Measurements from ENCODE around the gene TCTN3.

DNA sequence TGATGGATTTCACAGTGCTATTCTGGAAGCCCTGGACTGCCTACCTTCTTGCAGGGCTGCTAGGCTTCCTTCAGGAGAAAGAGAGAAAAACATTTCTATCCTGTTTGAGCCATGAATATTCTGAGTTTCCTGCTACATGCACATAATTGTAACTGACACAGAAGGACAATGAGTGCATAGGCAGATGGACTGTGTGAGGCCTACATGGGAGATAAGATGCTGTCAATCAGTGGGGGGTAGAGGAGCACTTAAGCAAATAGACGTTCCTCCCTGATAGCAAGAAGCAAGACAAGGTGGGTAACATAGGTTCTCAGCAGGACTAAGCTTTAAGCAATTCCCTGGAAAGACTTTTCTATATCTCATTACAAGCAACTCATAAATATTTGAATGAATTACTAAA lies 48.8 kb downstream of the TCTN3 start:
- TF ChIP-seq CSDC2 (CRISPR knock-in tag; IDR thresholded peaks at IDR 0.05) (no peak), TOX (CRISPR knock-in tag; IDR thresholded peaks at IDR 0.05; ENCODE audit: borderline replicate concordance) (no peak), RARB (CRISPR knock-in tag; IDR thresholded peaks at IDR 0.05) (no peak), SNAI2 (CRISPR knock-in tag; IDR thresholded peaks at IDR 0.05) (no peak)
- TF ChIP-seq, protein P1, sequence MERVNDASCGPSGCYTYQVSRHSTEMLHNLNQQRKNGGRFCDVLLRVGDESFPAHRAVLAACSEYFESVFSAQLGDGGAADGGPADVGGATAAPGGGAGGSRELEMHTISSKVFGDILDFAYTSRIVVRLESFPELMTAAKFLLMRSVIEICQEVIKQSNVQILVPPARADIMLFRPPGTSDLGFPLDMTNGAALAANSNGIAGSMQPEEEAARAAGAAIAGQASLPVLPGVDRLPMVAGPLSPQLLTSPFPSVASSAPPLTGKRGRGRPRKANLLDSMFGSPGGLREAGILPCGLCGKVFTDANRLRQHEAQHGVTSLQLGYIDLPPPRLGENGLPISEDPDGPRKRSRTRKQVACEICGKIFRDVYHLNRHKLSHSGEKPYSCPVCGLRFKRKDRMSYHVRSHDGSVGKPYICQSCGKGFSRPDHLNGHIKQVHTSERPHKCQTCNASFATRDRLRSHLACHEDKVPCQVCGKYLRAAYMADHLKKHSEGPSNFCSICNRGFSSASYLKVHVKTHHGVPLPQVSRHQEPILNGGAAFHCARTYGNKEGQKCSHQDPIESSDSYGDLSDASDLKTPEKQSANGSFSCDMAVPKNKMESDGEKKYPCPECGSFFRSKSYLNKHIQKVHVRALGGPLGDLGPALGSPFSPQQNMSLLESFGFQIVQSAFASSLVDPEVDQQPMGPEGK (CRISPR knock-in tag; IDR thresholded peaks at IDR 0.05; ENCODE audit: borderline replicate concordance), result no peak
- TF ChIP-seq, protein P2, sequence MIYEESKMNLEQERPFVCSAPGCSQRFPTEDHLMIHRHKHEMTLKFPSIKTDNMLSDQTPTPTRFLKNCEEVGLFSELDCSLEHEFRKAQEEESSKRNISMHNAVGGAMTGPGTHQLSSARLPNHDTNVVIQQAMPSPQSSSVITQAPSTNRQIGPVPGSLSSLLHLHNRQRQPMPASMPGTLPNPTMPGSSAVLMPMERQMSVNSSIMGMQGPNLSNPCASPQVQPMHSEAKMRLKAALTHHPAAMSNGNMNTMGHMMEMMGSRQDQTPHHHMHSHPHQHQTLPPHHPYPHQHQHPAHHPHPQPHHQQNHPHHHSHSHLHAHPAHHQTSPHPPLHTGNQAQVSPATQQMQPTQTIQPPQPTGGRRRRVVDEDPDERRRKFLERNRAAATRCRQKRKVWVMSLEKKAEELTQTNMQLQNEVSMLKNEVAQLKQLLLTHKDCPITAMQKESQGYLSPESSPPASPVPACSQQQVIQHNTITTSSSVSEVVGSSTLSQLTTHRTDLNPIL (CRISPR knock-in tag; IDR thresholded peaks at IDR 0.05; ENCODE audit: low read depth), result no peak

Data from SK-N-SH treated with all-trans-retinoic acid at 6 μM for 48 hours (cell line).